ENCODE data around the gene CDK18.

Gene CDK18

DNA sequence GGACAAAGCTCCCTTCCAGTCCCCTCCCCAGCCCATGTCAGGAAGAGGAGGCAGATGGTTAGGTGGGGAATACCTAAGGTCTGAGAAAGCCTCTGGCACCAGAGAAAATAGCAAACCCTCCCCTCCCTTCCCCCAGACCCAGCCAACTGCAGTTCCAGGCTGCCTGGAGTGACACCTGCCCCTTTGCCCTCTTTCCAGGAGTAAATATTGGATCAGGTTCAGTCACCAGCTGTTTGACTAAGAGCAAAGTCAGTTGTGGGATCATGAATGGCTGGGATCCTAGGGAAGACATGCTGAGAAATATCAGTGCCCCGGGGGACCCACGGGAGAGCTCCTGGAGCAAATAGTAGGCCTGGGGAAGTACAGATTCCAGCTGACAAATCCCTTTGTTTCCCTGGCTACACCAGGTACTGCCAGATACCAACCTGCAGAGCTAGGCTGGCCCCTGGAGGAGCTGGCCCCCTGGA, 12.2 kb upstream of the CDK18 start:
- Histone ChIP-seq H3K9ac (ENCODE audit: low read length in 5 of 5) (no peak overlapping the region), H3K27ac (ENCODE audit: low read depth, low read length) (no peak overlapping the region), H3K4me1 (ENCODE audit: control insufficient read depth in 5 of 5, insufficient read depth in 5 of 5, low read length in 5 of 5) (peaks cover 2 to 14% (median 9%) of the 10 kb centered on the region in 5 donors), H3K36me3 (ENCODE audit: control insufficient read depth in 5 of 5, insufficient read depth in 5 of 5, low read length in 5 of 5) (no peaks in the 10 kb centered on the region), H3K27me3 (ENCODE audit: control insufficient read depth in 5 of 5, insufficient read depth in 4 of 5, low read length in 5 of 5) (peaks cover 8 to 49% (median 33%) of the 10 kb centered on the region in 5 donors), H3K4me3 (ENCODE audit: low read depth in 1 of 5, low read length in 5 of 5) (no peak overlapping the region), H3K9me3 (ENCODE audit: control insufficient read depth in 5 of 5, low read length in 5 of 5) (no peaks in the 10 kb centered on the region)

DNA sequence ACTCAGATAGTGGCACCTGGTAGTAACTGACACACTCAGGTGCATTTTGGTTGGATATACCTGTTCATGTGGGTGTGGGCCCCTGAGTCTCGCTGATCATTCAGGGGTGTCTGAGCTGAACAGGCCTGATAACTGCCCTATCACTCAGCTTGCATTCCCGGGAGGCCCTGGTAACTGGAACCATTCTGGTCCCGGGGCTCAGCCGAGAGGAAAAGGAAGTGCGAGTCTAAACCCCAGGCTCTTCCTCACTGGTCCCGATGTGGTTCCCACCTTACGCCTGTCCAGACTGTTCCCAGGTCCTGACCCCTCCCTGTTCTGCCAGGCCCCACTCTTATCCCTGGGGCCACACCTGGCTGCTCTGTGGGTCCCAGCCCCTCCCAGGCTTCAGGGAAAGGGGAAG, 11.7 kb upstream of the CDK18 start:
- Histone ChIP-seq H3K9ac (ENCODE audit: low read length in 5 of 5) (no peak overlapping the region), H3K4me3 (ENCODE audit: low read depth in 1 of 5, low read length in 5 of 5) (no peak overlapping the region), H3K9me3 (ENCODE audit: control insufficient read depth in 5 of 5, low read length in 5 of 5) (no peaks in the 10 kb centered on the region), H3K27me3 (ENCODE audit: control insufficient read depth in 5 of 5, insufficient read depth in 4 of 5, low read length in 5 of 5) (peaks cover 8 to 49% (median 33%) of the 10 kb centered on the region in 5 donors), H3K36me3 (ENCODE audit: control insufficient read depth in 5 of 5, insufficient read depth in 5 of 5, low read length in 5 of 5) (no peaks in the 10 kb centered on the region), H3K27ac (ENCODE audit: low read depth, low read length) (no peak overlapping the region), H3K4me1 (ENCODE audit: control insufficient read depth in 5 of 5, insufficient read depth in 5 of 5, low read length in 5 of 5) (peaks cover 2 to 14% (median 9%) of the 10 kb centered on the region in 5 donors)

DNA sequence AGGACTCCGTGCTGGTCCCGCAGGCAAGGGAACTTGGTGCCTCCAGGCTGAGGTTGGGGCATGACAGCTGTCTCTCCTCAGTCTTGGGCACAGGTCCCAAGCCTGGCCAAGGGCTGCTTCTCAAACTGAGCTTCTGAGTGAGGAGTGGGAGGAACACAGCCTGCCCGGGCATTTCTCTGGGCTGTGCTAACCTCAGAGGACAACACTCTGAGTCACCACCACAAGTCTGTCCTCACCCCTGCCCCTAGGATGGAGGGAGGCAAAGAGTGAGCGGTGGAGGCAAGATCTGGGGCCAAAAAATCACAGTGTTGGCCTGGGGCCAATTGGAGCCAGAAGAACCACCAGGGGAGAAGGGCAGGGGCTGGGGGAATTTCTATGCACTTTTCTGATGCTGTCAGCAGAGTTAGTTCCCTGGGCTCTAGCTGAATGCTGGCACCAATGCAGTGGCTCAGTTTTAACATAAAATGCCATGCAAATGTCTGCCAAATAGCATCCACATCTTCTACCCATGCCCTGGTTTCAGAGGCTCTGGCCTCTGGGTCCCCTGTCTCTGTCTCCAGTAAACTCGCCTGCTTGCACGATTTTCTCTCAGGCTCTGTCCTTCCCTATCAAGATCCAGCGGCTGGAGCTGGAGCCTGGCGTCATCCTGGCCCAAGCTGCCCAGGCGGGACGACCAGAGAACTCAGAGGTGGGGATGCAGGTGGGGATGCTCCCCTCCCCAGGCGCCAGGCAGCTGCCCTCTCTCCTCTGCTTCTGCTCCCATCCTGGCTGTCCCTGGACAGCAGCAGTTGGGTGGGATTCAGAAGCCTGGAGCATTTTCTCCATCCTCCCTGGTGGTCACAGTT, 11.0 kb upstream of the CDK18 start:
- Histone ChIP-seq H3K4me1 (ENCODE audit: control insufficient read depth in 5 of 5, insufficient read depth in 5 of 5, low read length in 5 of 5) (peaks cover 2 to 14% (median 9%) of the 10 kb centered on the region in 5 donors), H3K36me3 (ENCODE audit: control insufficient read depth in 5 of 5, insufficient read depth in 5 of 5, low read length in 5 of 5) (no peaks in the 10 kb centered on the region), H3K27ac (ENCODE audit: low read depth, low read length) (no peak overlapping the region), H3K9me3 (ENCODE audit: control insufficient read depth in 5 of 5, low read length in 5 of 5) (no peaks in the 10 kb centered on the region), H3K27me3 (ENCODE audit: control insufficient read depth in 5 of 5, insufficient read depth in 4 of 5, low read length in 5 of 5) (peaks cover 8 to 49% (median 29%) of the 10 kb centered on the region in 5 donors), H3K9ac (ENCODE audit: low read length in 5 of 5) (no peak overlapping the region), H3K4me3 (ENCODE audit: low read depth in 1 of 5, low read length in 5 of 5) (no peak overlapping the region)

DNA sequence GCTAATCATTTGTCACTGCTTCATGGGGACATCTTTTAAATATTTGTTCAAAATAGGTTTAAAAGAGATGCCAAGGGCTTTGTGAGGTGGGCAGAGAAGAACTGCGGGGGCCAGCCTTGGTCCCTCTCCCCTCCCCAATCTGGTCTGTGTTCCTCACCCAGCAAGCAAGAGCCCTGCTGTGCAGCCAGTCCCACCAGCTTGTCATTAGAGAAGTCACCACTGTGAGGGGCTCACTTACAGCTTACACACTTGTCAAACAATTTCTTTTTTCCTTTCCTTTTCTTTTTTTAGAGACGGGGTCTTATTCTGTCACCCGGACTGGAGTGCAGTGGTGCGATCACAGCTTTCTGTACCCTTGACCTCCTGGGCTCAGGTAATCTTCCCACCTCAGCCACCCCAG, 10.4 kb upstream of the CDK18 start:
- H3K9me3 ChIP-seq (ENCODE audit: control insufficient read depth in 5 of 5, low read length in 5 of 5) = no peaks in the 10 kb centered on the region
- H3K4me1 ChIP-seq (ENCODE audit: control insufficient read depth in 5 of 5, insufficient read depth in 5 of 5, low read length in 5 of 5) = peaks cover 2 to 14% (median 9%) of the 10 kb centered on the region in 5 donors
- peaks cover 8 to 46% (median 29%) of the 10 kb centered on the region in 5 donors for H3K27me3 ChIP-seq (ENCODE audit: control insufficient read depth in 5 of 5, insufficient read depth in 4 of 5, low read length in 5 of 5)
- no peaks in the 10 kb centered on the region for H3K36me3 ChIP-seq (ENCODE audit: control insufficient read depth in 5 of 5, insufficient read depth in 5 of 5, low read length in 5 of 5)
- H3K4me3 ChIP-seq (ENCODE audit: low read depth in 1 of 5, low read length in 5 of 5) = no peak overlapping the region
- no peak overlapping the region for H3K27ac ChIP-seq (ENCODE audit: low read depth, low read length)
- no peak overlapping the region for H3K9ac ChIP-seq (ENCODE audit: low read length in 5 of 5)

GRCh38 chr1:205495237-205495823, 9.1 kb upstream of the CDK18 start:
- Histone ChIP-seq H3K9me3 (ENCODE audit: control insufficient read depth in 5 of 5, low read length in 5 of 5) (no peaks in the 10 kb centered on the region), H3K9ac (ENCODE audit: low read length in 5 of 5) (no peak overlapping the region), H3K4me3 (ENCODE audit: low read depth in 1 of 5, low read length in 5 of 5) (no peak overlapping the region), H3K36me3 (ENCODE audit: control insufficient read depth in 5 of 5, insufficient read depth in 5 of 5, low read length in 5 of 5) (no peaks in the 10 kb centered on the region), H3K27ac (ENCODE audit: low read depth, low read length) (no peak overlapping the region), H3K27me3 (ENCODE audit: control insufficient read depth in 5 of 5, insufficient read depth in 4 of 5, low read length in 5 of 5) (peaks cover 4 to 36% (median 29%) of the 10 kb centered on the region in 5 donors), H3K4me1 (ENCODE audit: control insufficient read depth in 5 of 5, insufficient read depth in 5 of 5, low read length in 5 of 5) (peaks cover 2 to 14% (median 9%) of the 10 kb centered on the region in 5 donors)

GRCh38 chr1:205496661-205497060, 7.8 kb upstream of the CDK18 start:
- Histone ChIP-seq H3K27ac (ENCODE audit: low read depth, low read length) (no peak overlapping the region), H3K9ac (ENCODE audit: low read length in 5 of 5) (no peak overlapping the region), H3K4me1 (ENCODE audit: control insufficient read depth in 5 of 5, insufficient read depth in 5 of 5, low read length in 5 of 5) (peaks cover 2 to 19% (median 14%) of the 10 kb centered on the region in 5 donors), H3K9me3 (ENCODE audit: control insufficient read depth in 5 of 5, low read length in 5 of 5) (no peaks in the 10 kb centered on the region), H3K4me3 (ENCODE audit: low read depth in 1 of 5, low read length in 5 of 5) (no peak overlapping the region), H3K27me3 (ENCODE audit: control insufficient read depth in 5 of 5, insufficient read depth in 4 of 5, low read length in 5 of 5) (peaks cover 4 to 28% (median 20%) of the 10 kb centered on the region in 5 donors), H3K36me3 (ENCODE audit: control insufficient read depth in 5 of 5, insufficient read depth in 5 of 5, low read length in 5 of 5) (no peaks in the 10 kb centered on the region)

DNA sequence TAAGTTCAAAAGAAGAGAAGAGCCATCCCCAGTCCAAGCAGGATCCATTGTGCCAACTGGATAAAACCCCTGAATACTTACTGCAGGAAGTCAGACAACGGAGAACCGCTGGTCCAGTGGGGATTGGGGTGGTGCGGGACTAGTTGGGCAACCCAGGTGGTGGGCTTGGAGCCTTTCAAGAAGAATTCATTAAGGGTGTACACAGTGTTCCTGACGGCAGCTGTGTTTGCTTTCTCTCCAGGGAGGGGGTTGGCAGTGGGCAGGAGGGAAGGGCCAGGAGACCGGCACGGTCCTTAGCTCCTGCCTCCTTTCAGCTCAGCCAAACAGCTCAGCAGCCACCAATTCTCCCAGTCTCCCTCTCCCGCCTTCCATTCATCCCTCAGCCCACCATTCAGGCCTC, 7.1 kb upstream of the CDK18 start:
- Histone ChIP-seq H3K27me3 (ENCODE audit: control insufficient read depth in 5 of 5, insufficient read depth in 4 of 5, low read length in 5 of 5) (peaks cover 4 to 24% (median 17%) of the 10 kb centered on the region in 5 donors), H3K9me3 (ENCODE audit: control insufficient read depth in 5 of 5, low read length in 5 of 5) (no peaks in the 10 kb centered on the region), H3K9ac (ENCODE audit: low read length in 5 of 5) (no peak overlapping the region), H3K36me3 (ENCODE audit: control insufficient read depth in 5 of 5, insufficient read depth in 5 of 5, low read length in 5 of 5) (no peaks in the 10 kb centered on the region), H3K4me3 (ENCODE audit: low read depth in 1 of 5, low read length in 5 of 5) (no peak overlapping the region), H3K4me1 (ENCODE audit: control insufficient read depth in 5 of 5, insufficient read depth in 5 of 5, low read length in 5 of 5) (peaks cover 2 to 19% (median 14%) of the 10 kb centered on the region in 5 donors), H3K27ac (ENCODE audit: low read depth, low read length) (no peak overlapping the region)

GRCh38 chr1:205499789-205500188, 4.7 kb upstream of the CDK18 start:
- H3K9me3 ChIP-seq (ENCODE audit: control insufficient read depth in 5 of 5, low read length in 5 of 5) = no peaks in the 10 kb centered on the region

GRCh38 chr1:205500240-205501233, 3.9 kb upstream of the CDK18 start:
- Histone ChIP-seq H3K9ac (ENCODE audit: low read length in 5 of 5) (no peak overlapping the region), H3K4me1 (ENCODE audit: control insufficient read depth in 5 of 5, insufficient read depth in 5 of 5, low read length in 5 of 5) (peaks cover 0 to 26% (median 22%) of the 10 kb centered on the region in 5 donors)

More at GRCh38 chr1:205499789-205500188, 4.7 kb upstream of the CDK18 start:
- Histone ChIP-seq H3K27me3 (ENCODE audit: control insufficient read depth in 5 of 5, insufficient read depth in 4 of 5, low read length in 5 of 5) (peaks cover 4 to 8% (median 6%) of the 10 kb centered on the region in 5 donors), H3K9ac (ENCODE audit: low read length in 5 of 5) (no peak overlapping the region), H3K36me3 (ENCODE audit: control insufficient read depth in 5 of 5, insufficient read depth in 5 of 5, low read length in 5 of 5) (no peaks in the 10 kb centered on the region), H3K27ac (ENCODE audit: low read depth, low read length) (no peak overlapping the region), H3K4me3 (ENCODE audit: low read depth in 1 of 5, low read length in 5 of 5) (no peak overlapping the region), H3K4me1 (ENCODE audit: control insufficient read depth in 5 of 5, insufficient read depth in 5 of 5, low read length in 5 of 5) (peaks cover 0 to 19% (median 14%) of the 10 kb centered on the region in 5 donors)

More at GRCh38 chr1:205500240-205501233, 3.9 kb upstream of the CDK18 start:
- no peak overlapping the region for H3K27ac ChIP-seq (ENCODE audit: low read depth, low read length)
- H3K36me3 ChIP-seq (ENCODE audit: control insufficient read depth in 5 of 5, insufficient read depth in 5 of 5, low read length in 5 of 5) = no peaks in the 10 kb centered on the region
- H3K27me3 ChIP-seq (ENCODE audit: control insufficient read depth in 5 of 5, insufficient read depth in 4 of 5, low read length in 5 of 5) = peaks cover 4 to 10% (median 6%) of the 10 kb centered on the region in 5 donors
- no peaks in the 10 kb centered on the region for H3K9me3 ChIP-seq (ENCODE audit: control insufficient read depth in 5 of 5, low read length in 5 of 5)
- H3K4me3 ChIP-seq (ENCODE audit: low read depth in 1 of 5, low read length in 5 of 5) = no peak overlapping the region
